ENCODE data around the gene TMEM175. TPM values are rescaled to one million over a fixed set of nuclear protein-coding genes. Genes with fewer than 3 reads are reported as not detected.

TMEM175 gene
- total and polyA plus RNA-seq, 9 of the 15 experiments (the other 6 are each of a cell fraction or from before 2014, with no cell fraction given) = 0.13 to 30.9 (median 9.4) TPM

GRCh38 chr4:973431-974397 lies 41.5 kb downstream of the TMEM175 start, which contains the start of gene DGKQ (continued):
- TF ChIP-seq KLF6 (CRISPR knock-in tag; IDR thresholded peaks at IDR 0.05; ENCODE audit: borderline replicate concordance) (no peak), FOXK2 (conservative IDR thresholded peaks at IDR 0.05 in 1 of 2, IDR thresholded peaks at IDR 0.05 in 1 of 2; ENCODE audit: low read depth in 2 of 2) (no peak), MGA (IDR thresholded peaks at IDR 0.05) (no peak), KAT7 (CRISPR knock-in tag; IDR thresholded peaks at IDR 0.05; ENCODE audit: borderline replicate concordance) (no peak), PHF8 (IDR thresholded peaks at IDR 0.05; ENCODE audit: borderline replicate concordance, low read length) (peak; percentile 63; the same call in 1 of the 2 replicates), TCF7 (IDR thresholded peaks at IDR 0.05; ENCODE audit: borderline replicate concordance) (no peak), EP400 (IDR thresholded peaks at IDR 0.05) (no peak), U2AF2 (optimal IDR thresholded peaks at IDR 0.05; ENCODE audit: low read depth, low read length) (no peak)

Data from K562 (cell line).